Epithelial cell of prostate (primary cell): ENCODE measurements around the gene ARX.

ENCODE experiments used
- DNase-seq: peaks from one replicate; pipeline ENCODE4 v3.0.0-alpha.2; 2011; ENCODE audit warnings: low read depth, low spot score
- H3K27ac ChIP-seq: fragments of 450-650 bp; 2 replicates; pipeline ENCODE4 v1.5.1; 2017; ENCODE audit warnings: mild to moderate bottlenecking

ARX gene

DNA sequence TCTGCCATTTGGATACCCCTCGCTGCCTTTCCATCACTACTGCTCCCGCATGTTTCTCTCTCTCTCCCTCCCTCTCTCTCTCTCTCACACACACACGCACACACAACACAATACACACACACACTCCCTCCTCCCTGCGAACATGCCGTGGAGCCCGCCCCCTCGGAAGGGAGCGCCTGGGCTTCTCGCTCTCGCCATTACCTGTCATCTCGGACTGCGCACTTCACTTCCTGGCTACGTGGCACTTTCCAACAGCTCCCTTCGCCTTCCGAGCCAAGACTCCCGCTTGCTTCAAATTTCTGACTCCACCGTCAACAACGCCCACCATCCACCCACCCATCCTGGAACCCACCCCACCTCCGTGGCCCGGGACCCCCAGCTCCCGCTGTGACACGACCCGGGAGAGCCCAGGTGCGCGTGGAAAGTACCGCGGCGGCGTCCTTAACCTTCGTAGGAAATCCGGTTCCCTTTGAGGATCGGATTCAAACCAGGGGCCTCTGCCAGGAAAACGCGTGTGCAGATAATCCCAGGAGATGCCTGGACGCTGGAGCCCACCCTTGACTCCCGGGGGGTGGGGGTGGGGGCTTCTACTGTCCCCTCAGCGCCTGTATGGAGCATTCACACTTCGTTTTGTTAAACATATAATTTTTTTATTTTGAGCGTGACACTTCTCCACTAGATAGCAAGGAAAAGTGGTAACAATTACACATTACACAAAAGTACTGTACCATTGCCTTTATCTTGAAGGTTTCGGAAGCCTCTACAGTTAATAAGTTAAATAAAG, 12.5 kb downstream of the ARX start:
- H3K27ac ChIP-seq: no peak overlapping the region
- DNase-seq: no peak

DNA sequence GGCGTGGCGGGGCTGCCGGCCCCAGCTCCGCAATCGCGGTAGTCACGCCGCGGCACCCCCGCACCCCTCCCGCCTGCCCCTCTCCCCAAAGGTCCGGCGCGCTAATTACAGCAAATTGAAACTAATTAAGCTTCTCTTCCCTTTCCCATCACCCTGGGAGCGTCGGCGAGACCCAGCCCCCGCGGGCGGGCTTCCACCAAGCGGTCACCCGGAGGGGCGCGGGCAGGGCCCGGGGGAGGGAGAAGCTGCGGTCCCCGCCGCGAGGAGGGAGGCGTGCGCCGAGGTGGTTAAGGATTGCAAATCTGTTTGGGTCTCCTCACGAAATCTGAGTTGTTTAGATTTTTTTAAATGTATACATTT, 13.1 kb downstream of the ARX start:
- H3K27ac ChIP-seq: no peak overlapping the region
- DNase-seq: no peak

DNA sequence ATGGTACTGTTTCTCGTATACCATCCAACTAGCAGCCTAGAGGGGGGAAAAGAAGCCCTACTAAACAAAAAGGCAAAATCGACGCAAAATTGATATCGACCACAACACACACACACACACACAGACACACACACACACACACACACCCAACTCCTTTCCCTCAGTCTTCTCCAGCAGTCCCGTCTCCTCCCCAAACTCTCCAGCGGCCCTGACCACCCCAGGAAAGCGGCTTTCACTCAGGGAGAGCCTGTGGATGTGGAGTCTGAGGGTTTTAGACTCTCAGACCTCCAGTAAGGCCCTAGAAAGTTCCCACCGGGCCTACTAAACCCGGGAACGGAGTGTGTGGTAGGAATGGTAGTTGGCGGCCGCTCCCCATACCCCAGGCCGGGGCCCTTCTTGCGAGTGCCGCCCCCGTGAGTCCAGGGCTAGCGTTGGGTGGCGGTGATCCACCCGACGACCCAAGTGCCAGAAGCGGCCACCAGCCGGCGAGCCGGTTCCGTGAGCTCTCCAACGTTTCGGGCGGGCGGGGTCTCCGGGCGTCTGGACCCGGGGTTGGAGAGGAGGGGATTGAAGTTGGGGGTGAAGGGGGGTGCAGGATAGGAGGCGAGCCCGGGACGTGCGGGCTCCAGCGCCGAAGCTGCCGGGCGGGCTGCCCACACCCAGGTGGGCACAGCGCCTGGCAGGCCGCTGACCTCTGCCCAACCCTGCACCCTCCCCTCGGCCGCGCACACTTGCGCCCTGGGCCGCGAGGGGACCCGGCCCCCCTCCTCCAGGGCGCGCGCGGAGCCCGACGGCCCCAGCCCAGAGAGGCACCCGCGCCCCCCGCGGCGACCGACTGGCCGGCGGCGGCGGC, 13.7 kb downstream of the ARX start:
- H3K27ac ChIP-seq: no peak overlapping the region
- no peak for DNase-seq

DNA sequence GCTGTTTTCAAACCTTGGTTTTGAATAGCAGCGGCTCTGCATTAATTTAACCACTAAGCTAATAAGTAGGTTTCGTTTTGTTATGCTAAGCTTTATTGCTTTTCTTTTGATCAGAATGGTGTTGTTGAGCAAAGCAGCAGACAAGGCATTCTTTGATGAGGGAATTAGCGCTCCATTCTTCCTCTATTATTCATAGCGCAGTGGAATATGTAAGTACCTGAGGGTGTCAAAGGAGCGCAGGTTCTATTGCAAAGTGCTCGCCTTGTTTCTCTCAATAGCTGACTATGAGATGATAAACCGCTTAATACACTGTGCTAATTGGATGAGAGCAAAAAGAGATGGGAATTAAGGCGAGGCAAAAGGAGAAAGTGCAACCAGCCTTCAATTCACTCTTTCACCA, 16.3 kb downstream of the ARX start:
- H3K27ac ChIP-seq: no peak overlapping the region
- DNase-seq: no peak

GRCh38 chrX:24996096-24996709, 19.6 kb downstream of the ARX start:
- no peak for DNase-seq
- no peak overlapping the region for H3K27ac ChIP-seq

GRCh38 chrX:24993879-24994278, 21.9 kb downstream of the ARX start:
- no peak for DNase-seq
- H3K27ac ChIP-seq: no peak overlapping the region

DNA sequence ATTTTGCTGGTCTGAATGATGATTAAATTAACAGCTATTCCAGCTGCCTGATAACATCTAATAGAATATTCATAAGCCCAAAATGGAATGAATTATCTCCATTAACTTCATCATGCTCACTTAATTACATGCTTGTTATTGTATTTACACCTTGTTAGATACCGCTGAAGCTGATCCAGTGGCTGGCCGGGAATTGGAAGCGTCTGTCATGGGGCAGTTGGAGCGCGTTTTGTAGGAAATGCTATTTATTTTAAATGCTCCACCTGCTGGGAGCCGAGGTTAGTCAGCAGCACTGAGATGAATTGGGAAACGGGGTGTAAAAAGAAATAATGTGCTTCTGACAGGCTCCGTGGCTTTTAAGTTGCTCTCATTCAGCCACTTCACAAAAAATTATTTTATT, 25.2 kb downstream of the ARX start:
- no peak for DNase-seq
- no peak overlapping the region for H3K27ac ChIP-seq

GRCh38 chrX:24988314-24988713, 27.5 kb downstream of the ARX start:
- no peak overlapping the region for H3K27ac ChIP-seq

GRCh38 chrX:24987731-24988130, 28.0 kb downstream of the ARX start:
- DNase-seq: no peak

More at GRCh38 chrX:24988314-24988713, 27.5 kb downstream of the ARX start:
- no peak for DNase-seq

GRCh38 chrX:24985120-24985519, 30.6 kb downstream of the ARX start:
- no peak for DNase-seq
- H3K27ac ChIP-seq: no peak overlapping the region

More at GRCh38 chrX:24987731-24988130, 28.0 kb downstream of the ARX start:
- H3K27ac ChIP-seq: no peak overlapping the region

GRCh38 chrX:24983931-24984330, 31.8 kb downstream of the ARX start:
- no peak overlapping the region for H3K27ac ChIP-seq
- DNase-seq: no peak

DNA sequence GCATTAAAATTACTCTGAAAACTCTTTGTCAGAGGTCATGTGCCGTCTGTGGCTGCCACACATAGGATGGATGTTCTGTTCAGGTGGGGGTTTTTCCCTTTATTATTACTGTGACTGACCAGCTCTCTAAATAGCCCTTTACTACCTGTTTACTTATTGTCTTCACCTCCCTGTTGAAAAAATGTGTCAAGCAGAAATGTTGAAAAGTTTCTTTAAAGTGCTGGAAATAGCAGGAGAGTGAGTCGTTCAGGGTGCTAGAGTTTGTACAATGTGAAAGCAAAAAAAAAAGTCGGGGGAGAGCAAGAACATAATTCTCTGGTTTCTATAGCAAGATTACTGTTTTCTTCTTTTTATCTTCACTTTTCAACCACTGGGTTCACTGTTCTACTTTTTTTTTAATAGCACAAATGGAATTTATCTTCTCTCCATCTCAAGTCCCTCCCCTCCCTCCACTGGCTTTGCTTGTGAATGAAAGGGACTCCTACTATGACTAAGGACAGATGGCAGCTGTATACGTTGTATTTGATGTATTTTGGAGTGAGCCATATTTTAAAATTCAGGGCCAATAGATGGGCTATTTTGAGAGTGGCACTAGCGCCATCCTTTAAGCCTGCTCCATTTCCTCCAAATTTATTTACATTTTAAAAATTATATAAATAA, 33.3 kb downstream of the ARX start:
- no peak for DNase-seq
- no peak overlapping the region for H3K27ac ChIP-seq

- H3K27ac ChIP-seq: no peak overlapping the region
- DNase-seq: no peak
Observed at GRCh38 chrX:24981030-24981429, 34.7 kb downstream of the ARX start.

DNA sequence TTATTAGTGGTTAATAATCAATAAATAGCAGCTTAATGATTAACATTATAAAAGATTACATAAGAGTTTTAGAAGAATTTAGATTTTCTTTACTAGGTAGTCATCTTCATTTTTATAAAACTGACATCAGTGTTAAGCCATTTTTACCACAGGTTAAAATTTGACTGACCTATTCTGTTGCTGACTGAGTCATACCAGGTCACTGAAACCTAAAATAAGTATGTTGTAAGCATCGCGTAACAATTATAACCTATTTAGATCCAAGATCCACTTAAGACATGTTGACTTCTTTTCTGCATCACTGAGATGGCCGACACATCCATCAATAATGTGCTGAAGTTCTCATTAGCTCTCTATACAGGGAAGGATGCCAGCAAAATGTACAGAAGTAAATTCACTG, 36.7 kb downstream of the ARX start:
- no peak for DNase-seq
- no peak overlapping the region for H3K27ac ChIP-seq

- DNase-seq: no peak
- H3K27ac ChIP-seq: no peak overlapping the region
Observed at GRCh38 chrX:24969812-24970211, 46.0 kb downstream of the ARX start.

DNA sequence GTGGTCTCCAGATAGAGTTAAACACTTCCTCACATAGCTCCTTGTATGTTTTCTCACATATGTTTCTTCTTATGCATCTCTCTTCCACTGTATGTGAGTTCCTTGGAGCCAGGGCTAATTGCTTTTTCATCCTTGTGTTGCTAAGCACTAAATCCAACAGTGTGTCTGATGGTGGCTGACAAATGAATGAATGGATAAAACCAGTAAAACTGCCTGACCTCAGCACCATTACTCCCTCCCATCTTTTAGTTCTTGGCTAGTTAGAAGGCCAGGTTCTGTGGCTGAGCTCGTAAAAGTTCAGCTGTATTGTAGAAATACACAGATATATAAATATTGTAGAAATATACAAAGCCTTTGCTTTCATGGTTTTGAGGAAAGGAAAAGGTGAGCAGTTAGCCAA, 50.4 kb downstream of the ARX start:
- DNase-seq: no peak
- no peak overlapping the region for H3K27ac ChIP-seq

DNA sequence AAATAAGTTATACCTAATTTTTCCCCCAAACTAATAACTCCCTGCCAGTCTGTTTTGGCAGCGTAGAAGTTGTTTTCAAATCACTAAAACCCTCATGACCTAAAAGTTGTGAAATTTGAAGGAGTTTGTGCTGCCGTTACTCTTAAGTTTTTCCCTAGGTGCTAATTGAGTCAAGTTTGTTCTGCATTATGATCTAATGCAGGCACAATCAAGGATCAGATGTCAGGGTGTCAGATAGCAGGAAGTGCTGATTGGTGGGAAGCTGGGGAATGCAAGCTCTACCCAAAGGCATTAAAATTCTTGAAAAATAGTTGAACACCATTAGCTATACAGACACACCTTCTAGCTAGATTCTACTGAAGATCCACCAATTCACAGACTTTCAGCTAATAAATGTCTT, 51.9 kb downstream of the ARX start:
- no peak overlapping the region for H3K27ac ChIP-seq
- DNase-seq: no peak

GRCh38 chrX:24961809-24962208, 54.0 kb downstream of the ARX start:
- no peak for DNase-seq
- H3K27ac ChIP-seq: no peak overlapping the region

DNA sequence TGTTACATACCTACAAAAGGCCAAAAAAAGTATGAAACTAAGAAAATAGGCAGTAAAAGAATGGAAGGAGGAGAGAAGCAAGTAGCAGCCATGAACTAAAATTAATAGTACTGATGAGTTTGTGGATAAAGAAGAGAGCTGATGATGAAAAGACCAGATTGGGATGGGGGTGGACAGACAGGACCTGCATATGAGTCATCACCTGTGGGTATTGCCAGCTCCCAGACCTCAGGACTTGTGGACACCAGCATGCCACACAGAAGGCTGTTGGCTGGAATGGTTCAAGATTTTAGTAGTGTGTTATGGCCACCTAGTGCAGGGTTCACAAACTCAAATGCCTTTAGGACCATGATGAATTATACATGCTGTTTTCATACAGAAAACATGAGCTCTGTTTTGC, 58.9 kb downstream of the ARX start:
- no peak for DNase-seq
- H3K27ac ChIP-seq: no peak overlapping the region

GRCh38 chrX:24955372-24955930, 60.3 kb downstream of the ARX start:
- no peak for DNase-seq
- no peak overlapping the region for H3K27ac ChIP-seq
